ENCODE data around the gene KIF3A.

DNA sequence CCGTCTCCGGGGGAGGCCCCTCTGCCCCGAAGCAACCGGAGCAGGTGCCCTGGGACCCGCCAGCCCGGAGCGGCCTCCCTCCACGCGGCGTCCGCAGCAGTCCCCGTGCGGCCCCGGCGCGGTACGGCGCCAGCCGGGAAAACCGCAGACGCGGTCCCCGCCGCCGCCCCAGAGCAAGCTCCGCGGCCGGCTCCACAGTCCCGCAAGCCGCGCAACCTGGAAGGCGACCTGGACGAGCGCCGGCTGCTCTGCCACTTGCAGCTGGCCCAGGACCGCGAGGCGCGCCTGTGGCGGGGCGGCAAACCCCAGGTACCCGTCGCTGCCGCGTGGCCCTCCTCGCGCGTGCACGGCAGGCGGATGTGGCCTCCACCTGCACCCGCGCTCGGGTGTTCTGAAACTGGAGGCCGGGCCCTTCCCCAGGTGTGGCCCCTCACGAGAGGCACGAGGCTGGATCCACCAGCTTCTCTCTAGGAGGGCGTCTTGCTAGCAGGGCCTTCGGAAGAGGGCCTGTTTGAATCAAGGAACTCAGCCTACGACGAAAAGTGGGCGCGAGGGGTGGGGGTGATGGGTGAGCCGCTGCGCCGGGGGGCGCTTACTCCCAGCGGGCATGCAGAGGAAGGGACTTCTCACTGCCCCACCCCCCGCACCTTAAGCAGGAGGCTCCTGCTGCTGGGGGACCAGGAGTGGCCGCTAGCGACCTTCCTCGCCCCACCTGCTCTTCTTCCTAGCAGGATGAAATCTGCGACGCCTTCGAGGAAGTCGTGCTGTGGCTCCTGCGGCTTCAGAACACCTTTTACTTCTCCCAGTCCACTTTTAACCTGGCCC, 10.5 kb upstream of the KIF3A start:
- TF ChIP-seq, protein P1, sequence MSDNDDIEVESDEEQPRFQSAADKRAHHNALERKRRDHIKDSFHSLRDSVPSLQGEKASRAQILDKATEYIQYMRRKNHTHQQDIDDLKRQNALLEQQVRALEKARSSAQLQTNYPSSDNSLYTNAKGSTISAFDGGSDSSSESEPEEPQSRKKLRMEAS (IDR thresholded peaks at IDR 0.05), result no peak
- TF ChIP-seq, protein P2, sequence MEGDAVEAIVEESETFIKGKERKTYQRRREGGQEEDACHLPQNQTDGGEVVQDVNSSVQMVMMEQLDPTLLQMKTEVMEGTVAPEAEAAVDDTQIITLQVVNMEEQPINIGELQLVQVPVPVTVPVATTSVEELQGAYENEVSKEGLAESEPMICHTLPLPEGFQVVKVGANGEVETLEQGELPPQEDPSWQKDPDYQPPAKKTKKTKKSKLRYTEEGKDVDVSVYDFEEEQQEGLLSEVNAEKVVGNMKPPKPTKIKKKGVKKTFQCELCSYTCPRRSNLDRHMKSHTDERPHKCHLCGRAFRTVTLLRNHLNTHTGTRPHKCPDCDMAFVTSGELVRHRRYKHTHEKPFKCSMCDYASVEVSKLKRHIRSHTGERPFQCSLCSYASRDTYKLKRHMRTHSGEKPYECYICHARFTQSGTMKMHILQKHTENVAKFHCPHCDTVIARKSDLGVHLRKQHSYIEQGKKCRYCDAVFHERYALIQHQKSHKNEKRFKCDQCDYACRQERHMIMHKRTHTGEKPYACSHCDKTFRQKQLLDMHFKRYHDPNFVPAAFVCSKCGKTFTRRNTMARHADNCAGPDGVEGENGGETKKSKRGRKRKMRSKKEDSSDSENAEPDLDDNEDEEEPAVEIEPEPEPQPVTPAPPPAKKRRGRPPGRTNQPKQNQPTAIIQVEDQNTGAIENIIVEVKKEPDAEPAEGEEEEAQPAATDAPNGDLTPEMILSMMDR (IDR thresholded peaks at IDR 0.05; ENCODE audit: low read depth, low read length, missing input control), result no peak
- TF ChIP-seq, protein P3, sequence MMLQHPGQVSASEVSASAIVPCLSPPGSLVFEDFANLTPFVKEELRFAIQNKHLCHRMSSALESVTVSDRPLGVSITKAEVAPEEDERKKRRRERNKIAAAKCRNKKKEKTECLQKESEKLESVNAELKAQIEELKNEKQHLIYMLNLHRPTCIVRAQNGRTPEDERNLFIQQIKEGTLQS (IDR thresholded peaks at IDR 0.05), result no peak
- TF ChIP-seq, protein P4, sequence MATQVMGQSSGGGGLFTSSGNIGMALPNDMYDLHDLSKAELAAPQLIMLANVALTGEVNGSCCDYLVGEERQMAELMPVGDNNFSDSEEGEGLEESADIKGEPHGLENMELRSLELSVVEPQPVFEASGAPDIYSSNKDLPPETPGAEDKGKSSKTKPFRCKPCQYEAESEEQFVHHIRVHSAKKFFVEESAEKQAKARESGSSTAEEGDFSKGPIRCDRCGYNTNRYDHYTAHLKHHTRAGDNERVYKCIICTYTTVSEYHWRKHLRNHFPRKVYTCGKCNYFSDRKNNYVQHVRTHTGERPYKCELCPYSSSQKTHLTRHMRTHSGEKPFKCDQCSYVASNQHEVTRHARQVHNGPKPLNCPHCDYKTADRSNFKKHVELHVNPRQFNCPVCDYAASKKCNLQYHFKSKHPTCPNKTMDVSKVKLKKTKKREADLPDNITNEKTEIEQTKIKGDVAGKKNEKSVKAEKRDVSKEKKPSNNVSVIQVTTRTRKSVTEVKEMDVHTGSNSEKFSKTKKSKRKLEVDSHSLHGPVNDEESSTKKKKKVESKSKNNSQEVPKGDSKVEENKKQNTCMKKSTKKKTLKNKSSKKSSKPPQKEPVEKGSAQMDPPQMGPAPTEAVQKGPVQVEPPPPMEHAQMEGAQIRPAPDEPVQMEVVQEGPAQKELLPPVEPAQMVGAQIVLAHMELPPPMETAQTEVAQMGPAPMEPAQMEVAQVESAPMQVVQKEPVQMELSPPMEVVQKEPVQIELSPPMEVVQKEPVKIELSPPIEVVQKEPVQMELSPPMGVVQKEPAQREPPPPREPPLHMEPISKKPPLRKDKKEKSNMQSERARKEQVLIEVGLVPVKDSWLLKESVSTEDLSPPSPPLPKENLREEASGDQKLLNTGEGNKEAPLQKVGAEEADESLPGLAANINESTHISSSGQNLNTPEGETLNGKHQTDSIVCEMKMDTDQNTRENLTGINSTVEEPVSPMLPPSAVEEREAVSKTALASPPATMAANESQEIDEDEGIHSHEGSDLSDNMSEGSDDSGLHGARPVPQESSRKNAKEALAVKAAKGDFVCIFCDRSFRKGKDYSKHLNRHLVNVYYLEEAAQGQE (IDR thresholded peaks at IDR 0.05), result no peak
- TF ChIP-seq RAD21 (IDR thresholded peaks at IDR 0.05) (no peak), HNF4G (IDR thresholded peaks at IDR 0.05) (no peak), TAF1 (conservative IDR thresholded peaks at IDR 0.05) (no peak), SP1 (IDR thresholded peaks at IDR 0.05) (no peak), EGR1 (IDR thresholded peaks at IDR 0.05; ENCODE audit: low read depth in 2 of 2) (no peak), FOXA1 (IDR thresholded peaks at IDR 0.05) (no peak)
- TF ChIP-seq, protein P5, sequence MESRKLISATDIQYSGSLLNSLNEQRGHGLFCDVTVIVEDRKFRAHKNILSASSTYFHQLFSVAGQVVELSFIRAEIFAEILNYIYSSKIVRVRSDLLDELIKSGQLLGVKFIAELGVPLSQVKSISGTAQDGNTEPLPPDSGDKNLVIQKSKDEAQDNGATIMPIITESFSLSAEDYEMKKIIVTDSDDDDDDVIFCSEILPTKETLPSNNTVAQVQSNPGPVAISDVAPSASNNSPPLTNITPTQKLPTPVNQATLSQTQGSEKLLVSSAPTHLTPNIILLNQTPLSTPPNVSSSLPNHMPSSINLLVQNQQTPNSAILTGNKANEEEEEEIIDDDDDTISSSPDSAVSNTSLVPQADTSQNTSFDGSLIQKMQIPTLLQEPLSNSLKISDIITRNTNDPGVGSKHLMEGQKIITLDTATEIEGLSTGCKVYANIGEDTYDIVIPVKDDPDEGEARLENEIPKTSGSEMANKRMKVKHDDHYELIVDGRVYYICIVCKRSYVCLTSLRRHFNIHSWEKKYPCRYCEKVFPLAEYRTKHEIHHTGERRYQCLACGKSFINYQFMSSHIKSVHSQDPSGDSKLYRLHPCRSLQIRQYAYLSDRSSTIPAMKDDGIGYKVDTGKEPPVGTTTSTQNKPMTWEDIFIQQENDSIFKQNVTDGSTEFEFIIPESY (IDR thresholded peaks at IDR 0.05), result no peak

Measured in liver (tissue), 3 donors.